CD4-positive, alpha-beta T cell treated with Interleukin-6 at 100 ng/mL for 8 hours (primary cell): ENCODE data around the gene SF3B6.
"Not testable (repeated sequence)": the region's sequence is repeated elsewhere in the genome, so short reads cannot be mapped to it uniquely, and the experiment has no call there.

Experiments
- DNase-seq: peaks from one replicate; pipeline ENCODE4 v3.0.0-alpha.2; 2020; ENCODE audit warnings: mixed read lengths, low spot score

Gene SF3B6

GRCh38 chr2:24093270-24093669 is 17.1 kb upstream of the SF3B6 start:
- DNase-seq: not testable (repeated sequence)

- no peak for DNase-seq
Measured at GRCh38 chr2:24088821-24089359, 12.8 kb upstream of the SF3B6 start.

- no peak for DNase-seq
Measured at GRCh38 chr2:24087032-24087431, 10.9 kb upstream of the SF3B6 start.

GRCh38 chr2:24086241-24086640 is 10.1 kb upstream of the SF3B6 start:
- no peak for DNase-seq

GRCh38 chr2:24085200-24085489 is 9.0 kb upstream of the SF3B6 start:
- no peak for DNase-seq

GRCh38 chr2:24084386-24085199 is 8.5 kb upstream of the SF3B6 start, which contains the start of gene TP53I3:
TSS of gene TP53I3 (minus strand) at chr2:24084834. CDS start at chr2:24084326, 508 bp downstream.
- peak; percentile 73 for DNase-seq

- peak; percentile 36 for DNase-seq
Measured at GRCh38 chr2:24083567-24084385, 7.7 kb upstream of the SF3B6 start.

GRCh38 chr2:24082787-24083566 is 6.9 kb upstream of the SF3B6 start:
- DNase-seq: no peak

- DNase-seq: no peak
Measured at GRCh38 chr2:24080701-24081100, 4.6 kb upstream of the SF3B6 start.

GRCh38 chr2:24077879-24078278 is 1.8 kb upstream of the SF3B6 start:
- DNase-seq: no peak

GRCh38 chr2:24077535-24077877 is 1.4 kb upstream of the SF3B6 start:
- DNase-seq: no peak

GRCh38 chr2:24076849-24077534 is 866 bp upstream of the SF3B6 start:
- no peak for DNase-seq

- DNase-seq: no peak
Measured at GRCh38 chr2:24075259-24075658, 867 bp downstream of the SF3B6 start.

- DNase-seq: no peak
Measured at GRCh38 chr2:24073816-24074215, 2.3 kb downstream of the SF3B6 start.

GRCh38 chr2:24072259-24072658 is 3.9 kb downstream of the SF3B6 start:
- no peak for DNase-seq

- no peak for DNase-seq
Measured at GRCh38 chr2:24065341-24065740, 10.8 kb downstream of the SF3B6 start.

GRCh38 chr2:24058564-24059271 is 17.4 kb downstream of the SF3B6 start:
- no peak for DNase-seq

GRCh38 chr2:24055750-24056149 is 20.4 kb downstream of the SF3B6 start:
- DNase-seq: no peak

GRCh38 chr2:24054366-24055010 is 21.6 kb downstream of the SF3B6 start:
- DNase-seq: no peak

- no peak for DNase-seq
Measured at GRCh38 chr2:24052951-24053350, 23.2 kb downstream of the SF3B6 start.

GRCh38 chr2:24051833-24052232 is 24.3 kb downstream of the SF3B6 start:
- DNase-seq: no peak
